ENCODE data around the gene CLIP4.

GRCh38 chr2:29159125-29159524, 43.9 kb downstream of the CLIP4 start:
- no peak for TF ChIP-seq GATA2 (IDR thresholded peaks at IDR 0.05; ENCODE audit: low read depth, low read length)
- no peak for TF ChIP-seq GATA3 (IDR thresholded peaks at IDR 0.05; ENCODE audit: low read depth, low read length)

All from SH-SY5Y (cell line).